IMR-90 (cell line): ENCODE data around the gene ZNF718. TPM values are rescaled to one million over a fixed set of nuclear protein-coding genes. Genes with fewer than 3 reads are reported as not detected.

Source experiments
- ATAC-seq: fragments of 200-7000 bp; cut with Tn5 transposase; 2 replicates; pipeline ENCODE4 v1.9.1; 2020; ENCODE audit warnings: low read depth, mild to moderate bottlenecking, moderate library complexity
- BruUV-seq: library from RNA; stranded (reverse); fragments of 400-500 nt; replicated peaks from 2 replicates; lab custom pipeline; 2021; lab: Mats Ljungman, UMichigan
- CTCF ChIA-PET: fragments of 300-600 bp; formaldehyde crosslinking; extraction: SDS; loops from one replicate; lab custom pipeline; 2021; ENCODE audit warnings: antibody characterized with exemption; lab: Yijun Ruan, JAX
- POLR2A ChIA-PET: fragments of 300-600 bp; sonication (Branson Sonifier 250); formaldehyde crosslinking; loops from one replicate; lab custom pipeline; 2022; ENCODE audit warnings: antibody characterized with exemption; ENCODE audit not compliant: unreplicated experiment; lab: Charles Lee
- DNase-seq: peaks from one replicate; pipeline ENCODE4 v3.0.0; 2013
- H2AFZ ChIP-seq: replicated peaks from 2 replicates; pipeline ENCODE3; 2013; ENCODE audit warnings: low read length, mild to moderate bottlenecking; ENCODE audit not compliant: poor library complexity
- H2AK5ac ChIP-seq: 2 replicates; pipeline ENCODE4 v1.6.1; 2013; ENCODE audit warnings: low read depth, low read length, inconsistent platforms
- H2AK9ac ChIP-seq: replicated peaks from 2 replicates; pipeline ENCODE3; 2013; ENCODE audit warnings: mild to moderate bottlenecking, low read depth, low read length, moderate library complexity; ENCODE audit not compliant: poor library complexity
- H2BK120ac ChIP-seq: 2 replicates; pipeline ENCODE4 v1.6.1; 2013; ENCODE audit warnings: low read depth, low read length, inconsistent platforms
- H2BK15ac ChIP-seq: 3 replicates; pipeline ENCODE4 v1.6.1; 2013; ENCODE audit warnings: low read depth, low read length, inconsistent platforms
- H2BK20ac ChIP-seq: 2 replicates; pipeline ENCODE4 v1.6.1; 2013; ENCODE audit warnings: low read depth, mild to moderate bottlenecking, inconsistent platforms, low read length, moderate library complexity
- H2BK5ac ChIP-seq: 2 replicates; pipeline ENCODE4 v1.6.1; 2013; ENCODE audit warnings: mild to moderate bottlenecking, low read depth, low read length, inconsistent platforms; ENCODE audit not compliant: poor library complexity, severe bottlenecking
- H3K14ac ChIP-seq: replicated peaks from 2 replicates; pipeline ENCODE4 v1.6.1; 2013; ENCODE audit warnings: low read depth, low read length, inconsistent platforms
- H3K18ac ChIP-seq: 2 replicates; pipeline ENCODE4 v1.6.1; 2013; ENCODE audit warnings: low read depth, low read length, control low read depth
- H3K23ac ChIP-seq: 2 replicates; pipeline ENCODE4 v1.6.1; 2013; ENCODE audit warnings: low read depth, low read length, inconsistent platforms
- H3K27ac ChIP-seq: 2 replicates; pipeline ENCODE4 v1.5.1; 2013; ENCODE audit warnings: mild to moderate bottlenecking, control low read depth, low read length; ENCODE audit not compliant: insufficient read depth
- H3K27me3 ChIP-seq: 2 replicates; pipeline ENCODE4 v1.6.1; 2013; ENCODE audit warnings: low read length; ENCODE audit not compliant: control insufficient read depth, insufficient read depth
- H3K36me3 ChIP-seq: 2 replicates; pipeline ENCODE4 v1.6.1; 2013; ENCODE audit warnings: low read length, mixed read lengths; ENCODE audit not compliant: control insufficient read depth, insufficient read depth
- H3K4ac ChIP-seq: 2 replicates; pipeline ENCODE4 v1.6.1; 2013; ENCODE audit warnings: low read depth, low read length, inconsistent platforms
- H3K4me1 ChIP-seq: 2 replicates; pipeline ENCODE4 v1.6.1; 2013; ENCODE audit warnings: low read length, mixed read lengths; ENCODE audit not compliant: control insufficient read depth, insufficient read depth
- H3K4me2 ChIP-seq: 2 replicates; pipeline ENCODE4 v1.6.1; 2013; ENCODE audit warnings: low read depth, mild to moderate bottlenecking, control low read depth, low read length, moderate library complexity
- H3K4me3 ChIP-seq: 2 replicates; pipeline ENCODE4 v1.5.1; 2013; ENCODE audit warnings: low read depth, mild to moderate bottlenecking, control low read depth, low read length, moderate library complexity; ENCODE audit not compliant: insufficient read depth
- H3K56ac ChIP-seq: 2 replicates; pipeline ENCODE4 v1.6.1; 2013; ENCODE audit warnings: low read length, inconsistent platforms; ENCODE audit not compliant: insufficient read depth; ENCODE audit errors: extremely low read depth
- H3K79me1 ChIP-seq, 2 experiments: 2 replicates each; pipeline ENCODE4 v1.6.1; 2013; ENCODE audit warnings: low read length in 2 of 2, inconsistent platforms in 1 of 2, low read depth in 1 of 2
- H3K9ac ChIP-seq: 2 replicates; pipeline ENCODE4 v1.6.1; 2013; ENCODE audit warnings: low read depth, low read length, control low read depth
- H3K9me1 ChIP-seq: 2 replicates; pipeline ENCODE4 v1.6.1; 2013; ENCODE audit warnings: low read length, inconsistent platforms; ENCODE audit not compliant: insufficient read depth
- H3K9me3 ChIP-seq: 2 replicates; pipeline ENCODE4 v1.6.1; 2013; ENCODE audit warnings: low read length; ENCODE audit not compliant: control insufficient read depth, insufficient read depth
- H4K20me1 ChIP-seq: 2 replicates; pipeline ENCODE4 v1.6.1; 2013; ENCODE audit warnings: low read length, inconsistent platforms; ENCODE audit not compliant: insufficient read depth
- H4K5ac ChIP-seq: 2 replicates; pipeline ENCODE4 v1.6.1; 2013; ENCODE audit warnings: mild to moderate bottlenecking, low read depth, low read length, control low read depth
- H4K8ac ChIP-seq, 2 experiments: 2 replicates each; pipeline ENCODE4 v1.6.1; 2013; ENCODE audit warnings: low read depth in 2 of 2, low read length in 2 of 2, control low read depth in 1 of 2, inconsistent platforms in 1 of 2
- H4K91ac ChIP-seq: 2 replicates; pipeline ENCODE4 v1.6.1; 2013; ENCODE audit warnings: low read depth, low read length, inconsistent platforms; ENCODE audit not compliant: insufficient read depth
- BHLHE40 ChIP-seq: fragments of 150-350 bp; IDR thresholded peaks from 2 replicates; pipeline ENCODE4 v1.6.1; 2016; ENCODE audit warnings: mild to moderate bottlenecking, low read depth, low read length
- CEBPB ChIP-seq: IDR thresholded peaks from 2 replicates; pipeline ENCODE4 v1.6.1; 2012; ENCODE audit warnings: low read depth, low read length, improper control_type of control experiment
- CTCF ChIP-seq: conservative IDR thresholded peaks from 2 replicates; pipeline ENCODE4 v1.5.1; 2012; ENCODE audit warnings: mild to moderate bottlenecking, low read depth, low read length, improper control_type of control experiment
- ELK1 ChIP-seq: fragments of 150-350 bp; IDR thresholded peaks from 2 replicates; pipeline ENCODE4 v1.6.1; 2016; ENCODE audit warnings: low read depth, mild to moderate bottlenecking, low read length, moderate library complexity, borderline replicate concordance
- MAFK ChIP-seq: IDR thresholded peaks from 2 replicates; pipeline ENCODE4 v1.6.1; 2012; ENCODE audit warnings: low read depth, low read length, improper control_type of control experiment
- MAZ ChIP-seq: IDR thresholded peaks from 2 replicates; pipeline ENCODE4 v1.6.1; 2012; ENCODE audit warnings: low read depth, mild to moderate bottlenecking, low read length, improper control_type of control experiment, moderate library complexity, borderline replicate concordance
- MXI1 ChIP-seq: IDR thresholded peaks from 2 replicates; pipeline ENCODE4 v1.6.1; 2012; ENCODE audit warnings: low read depth, mild to moderate bottlenecking, low read length, moderate library complexity, borderline replicate concordance
- NFE2L2 ChIP-seq: fragments of 150-350 bp; IDR thresholded peaks from 2 replicates; pipeline ENCODE4 v1.6.1; 2016; ENCODE audit warnings: low read depth, mild to moderate bottlenecking, low read length
- POLR2A ChIP-seq: IDR thresholded peaks from 2 replicates; pipeline ENCODE4 v1.6.1; 2012; ENCODE audit warnings: mild to moderate bottlenecking, low read depth, low read length
- RAD21 ChIP-seq: IDR thresholded peaks from 2 replicates; pipeline ENCODE4 v1.6.1; 2012; ENCODE audit warnings: low read length, improper control_type of control experiment
- RCOR1 ChIP-seq: IDR thresholded peaks from 2 replicates; pipeline ENCODE4 v1.6.1; 2012; ENCODE audit warnings: mild to moderate bottlenecking, low read length, improper control_type of control experiment; ENCODE audit not compliant: insufficient replicate concordance
- RFX5 ChIP-seq: IDR thresholded peaks from 2 replicates; pipeline ENCODE4 v1.8.0; 2012; ENCODE audit warnings: low read depth, mild to moderate bottlenecking, low read length, moderate library complexity
- SMC3 ChIP-seq: fragments of 150-350 bp; IDR thresholded peaks from 2 replicates; pipeline ENCODE4 v1.6.1; 2016; ENCODE audit warnings: low read depth, mild to moderate bottlenecking, antibody characterized with exemption, low read length, moderate library complexity
- USF2 ChIP-seq: fragments of 150-350 bp; IDR thresholded peaks from 2 replicates; pipeline ENCODE4 v1.6.1; 2017; ENCODE audit warnings: mild to moderate bottlenecking, antibody characterized with exemption, low read length, low read depth
- WGBS, 2 experiments: methylation state at CpG; one replicate each; pipeline versions ENCODE4 v1.1.5 to v1.1.7; 2013; ENCODE audit warnings: missing lambda C conversion rate in 2 of 2; ENCODE audit not compliant: insufficient read length in 1 of 2; ENCODE audit errors: extremely low coverage in 2 of 2; 5-methylcytosine and 5-hydroxymethylcytosine counted together
- dilution Hi-C: fragments of 300-500 bp; cut with HindIII; formaldehyde crosslinking; loops from one replicate; pipeline ENCODE4 v1.14.3; 2018; ENCODE audit warnings: low sequenced_read_pairs; ENCODE audit not compliant: unreplicated experiment
- in situ Hi-C: fragments of 300-500 bp; cut with MboI; formaldehyde crosslinking; loops from 3 replicates; pipeline ENCODE4 v1.14.3; 2019; ENCODE audit warnings: low sequenced_read_pairs, inconsistent platforms, mixed read lengths
- intact Hi-C: fragments of 100-400 bp; cut with micrococcal nuclease; formaldehyde crosslinking; loops from 2 replicates; pipeline ENCODE4 v1.10.0; 2022
- polyA plus RNA-seq, 3 experiments: library from polyadenylated mRNA; depleted of rRNA; stranded (reverse); fragments of >200 nt; gene quantifications; 2 replicates each; pipeline ENCODE4 v1.2.3, GENCODE V29; 2012; ENCODE audit warnings: low replicate concordance in 1 of 3
- total RNA-seq: library from RNA; depleted of rRNA; stranded (reverse); fragments of >200 nt; gene quantifications from 2 replicates; pipeline ENCODE4 v1.2.3, GENCODE V29; 2012

The ZNF718 gene
- total and polyA plus RNA-seq, 2 of the 4 experiments (the other 2 are of a cell fraction): 1.1 to 1.8 TPM

- 0 out of 2 replicates have a peak, but pooled peaks cover 1% of the 10 kb centered on the region for H3K27me3 ChIP-seq
- H2AK5ac ChIP-seq: no peak overlapping the region
- no peak overlapping the region for H2BK120ac ChIP-seq
- H3K9me1 ChIP-seq: no peaks in the 10 kb centered on the region
- peaks cover 24% of the 10 kb centered on the region for H3K9me3 ChIP-seq
- no TSS peak for BruUV-seq
- H2BK15ac ChIP-seq: no peak overlapping the region
- no peaks in the 10 kb centered on the region for H3K36me3 ChIP-seq
- dilution Hi-C loops (no loop called here), intact Hi-C loops (no loop called here), in situ Hi-C loops (no loop called here)
- no peak overlapping the region for H2AK9ac ChIP-seq
- H3K9ac ChIP-seq: no peak overlapping the region
- DNase-seq (no peak), ATAC-seq (no peak)
- H3K4me2 ChIP-seq: no peak overlapping the region
- no peaks in the 10 kb centered on the region for H4K20me1 ChIP-seq
- H3K4me3 ChIP-seq: no peak overlapping the region
- WGBS, 2 experiments: no CpG with 5 or more reads among the region's 2 CpGs
- no peak overlapping the region for H3K27ac ChIP-seq
- H3K14ac ChIP-seq: no peak overlapping the region
- no peaks in the 10 kb centered on the region for H3K79me1 ChIP-seq
- no peak overlapping the region for H3K23ac ChIP-seq
- H2AFZ ChIP-seq: no peak overlapping the region
- TF ChIP-seq RFX5 (no peak), ELK1 (no peak), MAZ (no peak), RAD21 (no peak), NFE2L2 (no peak), RCOR1 (no peak), POLR2A (no peak), CTCF (no peak), BHLHE40 (no peak), MAFK (no peak), SMC3 (no peak), CEBPB (no peak), MXI1 (no peak), USF2 (no peak)
- no peak overlapping the region for H4K8ac ChIP-seq
- H3K18ac ChIP-seq: no peak overlapping the region
- no peak overlapping the region for H3K4ac ChIP-seq
- POLR2A ChIA-PET: no interaction called here
- no peak overlapping the region for H3K56ac ChIP-seq
- no peak overlapping the region for H2BK20ac ChIP-seq
- no peak overlapping the region for H2BK5ac ChIP-seq
- CTCF ChIA-PET: no interaction called here
- H4K5ac ChIP-seq: no peak overlapping the region
- no peak overlapping the region for H4K91ac ChIP-seq
- H3K4me1 ChIP-seq: no peaks in the 10 kb centered on the region
These were observed 10.6 kb upstream of the ZNF718 start for GRCh38 chr4:113732-114131.
